Measurements from ENCODE around the gene RYR2.
"Not testable (repeated sequence)": the region's sequence is repeated elsewhere in the genome, so short reads cannot be mapped to it uniquely, and the experiment has no call there.

Gene RYR2

DNA sequence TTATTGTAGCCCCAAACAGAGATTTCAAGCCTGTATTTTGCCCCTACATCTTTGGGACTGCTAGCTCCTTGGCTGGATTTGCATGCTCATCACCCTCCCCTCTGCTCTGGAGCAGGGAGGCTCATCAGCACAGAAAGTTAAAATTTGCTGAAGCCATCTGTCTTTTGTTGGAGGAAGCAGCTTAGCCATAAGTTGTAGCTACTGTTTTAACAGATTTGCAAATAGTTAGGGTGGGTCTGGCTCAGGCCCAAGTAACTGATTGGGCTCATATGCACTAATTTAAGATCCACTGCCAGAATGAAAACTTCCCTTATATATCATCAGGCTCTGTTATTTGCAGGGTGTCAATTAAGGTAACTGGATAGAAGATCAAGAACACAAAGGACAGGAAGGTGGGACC lies 541.8 kb downstream of the RYR2 start:
- DNase-seq = no peak

DNA sequence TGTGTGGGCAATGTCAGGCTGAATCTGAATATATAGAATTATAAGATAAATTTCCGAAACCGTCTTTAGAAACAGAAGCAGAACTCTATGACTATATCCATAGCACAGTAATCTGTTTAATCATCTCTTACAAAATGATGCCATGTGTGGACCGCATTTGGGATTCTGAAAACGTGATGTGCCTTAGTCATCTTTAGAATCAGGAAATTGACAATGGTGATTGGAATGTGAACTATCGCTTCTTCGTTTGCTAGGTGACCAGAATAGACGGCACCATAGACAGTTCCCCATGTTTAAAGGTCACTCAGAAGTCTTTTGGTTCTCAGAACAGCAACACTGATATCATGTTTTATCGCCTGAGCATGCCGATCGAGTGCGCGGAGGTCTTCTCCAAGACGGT lies 548.4 kb downstream of the RYR2 start:
- DNase-seq = peak; percentile 16

- no peak for DNase-seq
Measured at GRCh38 chr1:237591353-237591752, 549.4 kb downstream of the RYR2 start.

DNA sequence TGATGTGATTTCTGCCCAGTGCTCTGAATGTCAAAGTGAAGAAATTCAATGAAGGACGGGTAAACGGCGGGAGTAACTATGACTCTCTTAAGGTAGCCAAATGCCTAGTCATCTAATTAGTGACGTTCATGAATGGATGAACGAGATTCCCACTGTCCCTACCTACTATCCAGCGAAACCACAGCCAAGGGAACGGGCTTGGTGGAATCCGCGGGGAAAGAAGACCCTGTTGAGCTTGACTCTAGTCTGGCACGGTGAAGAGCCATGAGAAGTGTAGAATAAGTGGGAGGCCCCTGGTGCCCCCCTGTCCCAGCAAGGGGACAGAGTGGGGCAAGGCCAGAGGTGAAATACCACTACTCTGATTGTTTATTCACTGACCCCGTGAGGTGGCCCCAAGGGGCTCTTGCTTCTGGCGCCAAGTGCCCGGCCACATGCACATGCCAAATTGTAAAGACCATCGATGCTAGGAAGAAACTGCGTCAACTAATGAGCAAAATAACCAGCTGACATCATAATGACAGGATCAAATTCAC lies 561.1 kb downstream of the RYR2 start:
- DNase-seq = not testable (repeated sequence)

GRCh38 chr1:237608433-237608832 lies 566.4 kb downstream of the RYR2 start:
- DNase-seq = no peak

DNA sequence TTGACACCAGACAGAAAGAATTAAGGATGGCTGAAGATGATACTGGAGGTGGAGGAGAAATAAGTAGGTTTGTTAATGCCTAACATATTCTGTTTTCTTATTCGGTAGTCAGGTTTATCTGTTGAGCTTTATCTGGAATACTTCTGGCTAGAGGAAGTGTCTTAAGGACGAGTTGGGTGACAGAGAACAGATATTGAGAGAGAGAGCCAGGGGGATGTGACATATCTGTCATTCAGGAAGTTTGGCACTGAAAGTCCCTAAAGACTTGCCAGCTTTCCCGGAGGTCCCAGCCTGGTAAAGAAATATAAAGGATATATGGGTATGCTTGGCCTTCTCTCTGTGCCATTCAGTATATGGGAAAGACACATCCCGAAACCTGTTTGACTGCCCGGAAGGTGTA lies 568.2 kb downstream of the RYR2 start:
- DNase-seq = no peak

- DNase-seq = no peak
Measured at GRCh38 chr1:237613984-237614383, 572.0 kb downstream of the RYR2 start.

GRCh38 chr1:237619553-237619952 lies 577.6 kb downstream of the RYR2 start:
- no peak for DNase-seq

DNA sequence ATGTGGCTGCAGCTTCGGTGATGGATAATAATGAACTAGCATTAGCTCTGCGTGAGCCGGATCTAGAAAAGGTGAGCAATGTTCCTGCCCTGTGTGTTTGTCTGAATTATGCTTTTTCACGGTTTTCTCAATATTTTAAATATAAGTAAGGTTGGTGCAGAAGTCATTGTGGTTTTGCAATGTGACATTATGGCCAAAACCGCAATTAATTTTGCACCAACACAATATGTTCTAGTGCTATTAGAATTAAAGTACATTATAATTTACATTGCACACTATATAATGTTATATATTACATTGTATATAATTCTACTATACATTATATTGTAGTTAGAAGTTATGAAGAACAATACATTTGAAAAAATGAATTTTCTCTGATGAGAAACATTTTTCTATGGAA lies 592.9 kb downstream of the RYR2 start:
- no peak for DNase-seq

GRCh38 chr1:237638555-237638954 lies 596.6 kb downstream of the RYR2 start:
- no peak for DNase-seq

DNA sequence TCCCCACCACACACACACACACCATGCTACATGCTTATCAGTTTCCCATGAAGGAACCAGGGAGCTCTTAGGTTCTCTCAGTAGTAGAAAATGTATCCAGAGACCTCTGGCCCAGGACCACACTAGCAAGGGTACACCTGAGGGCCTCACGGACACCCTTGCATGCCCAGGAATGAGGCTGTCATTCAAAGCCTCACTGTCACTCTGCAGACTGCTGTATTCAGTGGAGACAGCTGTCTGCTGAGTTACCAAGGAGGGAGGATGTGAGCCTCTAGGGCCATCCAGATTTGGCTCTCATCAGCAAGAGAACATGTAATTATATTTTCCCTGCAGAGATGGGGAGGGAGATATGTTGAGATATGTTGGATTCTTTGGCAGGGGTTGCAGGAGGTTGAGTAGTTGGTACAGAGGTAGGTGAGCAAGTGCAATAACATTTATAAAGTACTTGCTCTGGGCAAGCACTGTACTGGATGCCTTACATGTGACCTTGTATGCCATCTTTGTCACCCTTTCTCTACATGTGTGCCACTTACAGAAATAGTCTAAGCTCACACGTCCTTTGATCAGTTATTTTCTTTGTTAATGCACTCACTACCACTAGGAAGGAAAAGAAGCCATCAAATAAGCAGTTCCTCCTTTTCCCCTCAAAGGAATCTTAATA lies 598.2 kb downstream of the RYR2 start:
- DNase-seq = no peak

DNA sequence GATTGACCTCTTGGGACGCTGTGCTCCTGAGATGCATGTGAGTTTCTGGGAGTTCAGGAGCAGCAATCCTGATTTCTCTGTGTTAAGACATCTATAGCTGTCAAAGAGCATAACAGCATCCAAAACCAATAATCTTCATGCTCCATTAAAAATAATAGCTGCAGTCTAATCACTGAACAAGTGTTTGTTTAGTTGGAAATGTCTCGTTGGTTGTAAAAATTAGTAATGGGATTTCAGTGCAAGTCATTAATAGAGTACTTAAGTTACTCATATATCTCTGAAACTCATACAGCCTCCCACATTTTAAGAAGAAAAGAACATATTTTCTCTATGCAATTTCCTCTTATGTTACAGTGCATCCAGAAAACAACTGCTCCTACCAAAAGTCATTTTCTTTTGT lies 599.0 kb downstream of the RYR2 start:
- no peak for DNase-seq

- no peak for DNase-seq
Measured at GRCh38 chr1:237650809-237651208, 608.8 kb downstream of the RYR2 start.

DNA sequence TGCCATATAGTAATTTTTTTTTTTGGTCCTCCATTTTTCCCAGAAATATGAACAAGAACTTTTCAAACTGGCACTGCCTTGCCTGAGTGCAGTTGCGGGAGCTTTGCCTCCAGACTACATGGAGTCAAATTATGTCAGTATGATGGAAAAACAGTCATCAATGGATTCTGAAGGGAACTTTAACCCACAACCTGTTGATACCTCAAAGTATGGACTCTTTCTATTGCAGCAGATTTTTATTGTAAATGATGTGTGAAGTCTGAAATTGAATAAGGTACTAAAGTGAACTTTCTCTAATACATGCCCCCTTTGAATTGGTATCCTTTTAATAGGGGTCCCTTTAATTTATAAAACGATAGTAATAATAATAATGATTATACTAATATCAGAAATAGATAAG lies 613.8 kb downstream of the RYR2 start:
- no peak for DNase-seq

- DNase-seq = no peak
Measured at GRCh38 chr1:237664348-237664747, 622.4 kb downstream of the RYR2 start.

DNA sequence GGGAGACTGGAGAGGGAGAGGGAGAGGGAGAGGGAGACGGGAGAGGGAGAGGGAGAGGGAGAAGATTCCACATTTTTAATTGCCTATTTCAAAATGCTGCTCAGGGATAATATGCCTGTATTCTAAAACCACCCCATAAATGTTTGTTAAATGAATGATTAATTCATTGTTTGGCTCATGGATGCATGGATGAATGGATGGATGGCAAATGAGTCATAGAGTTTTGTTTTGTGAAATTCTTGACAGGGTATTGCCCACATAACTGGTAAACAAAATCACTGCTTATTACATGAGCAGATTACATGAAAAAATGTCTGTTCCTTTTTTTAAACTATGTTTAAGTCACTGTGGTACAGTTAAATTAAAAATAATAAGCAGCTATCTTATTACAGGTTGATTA lies 628.3 kb downstream of the RYR2 start:
- DNase-seq = no peak

DNA sequence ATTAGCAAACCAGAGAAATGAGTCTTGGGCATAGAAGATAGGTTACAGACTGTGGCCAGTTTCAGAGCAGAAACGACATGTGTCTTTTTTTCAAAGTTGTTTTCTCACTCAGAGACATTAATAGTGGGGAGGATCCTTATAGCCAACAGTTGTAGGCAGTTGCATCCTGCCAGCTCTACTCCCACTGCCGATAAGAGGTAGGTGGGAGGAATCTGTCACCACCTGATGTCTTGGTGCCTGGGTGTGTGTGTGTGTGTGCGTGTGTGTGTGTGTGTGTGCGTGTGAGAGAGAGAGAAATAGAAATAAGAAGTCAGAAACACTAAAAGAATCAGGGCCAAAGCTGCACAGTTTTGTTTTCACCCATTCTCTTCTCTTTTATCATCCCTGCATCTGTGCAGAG lies 629.3 kb downstream of the RYR2 start:
- DNase-seq = no peak

- DNase-seq = no peak
Measured at GRCh38 chr1:237671935-237672334, 630.0 kb downstream of the RYR2 start.

- DNase-seq = peak; percentile 1
Measured at GRCh38 chr1:237672748-237673147, 630.8 kb downstream of the RYR2 start.

DNA sequence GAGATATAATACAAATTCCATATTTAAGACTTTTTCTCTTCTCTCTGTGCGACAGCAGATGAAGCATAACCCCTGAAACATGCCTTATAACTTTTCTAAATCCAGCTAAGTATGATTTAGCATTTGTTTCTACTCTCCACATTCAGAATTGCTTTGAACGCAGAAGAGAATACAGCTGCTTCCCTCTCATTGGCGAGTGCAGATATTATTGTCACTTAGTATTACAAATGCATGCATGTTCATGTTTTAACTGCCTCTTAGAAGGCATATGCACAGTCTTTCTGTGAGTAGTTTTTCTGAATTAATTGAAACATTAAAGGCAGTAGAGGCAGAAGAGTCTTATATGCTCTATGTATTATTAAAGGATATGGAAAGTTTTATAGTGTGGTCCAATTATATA lies 631.6 kb downstream of the RYR2 start:
- no peak for DNase-seq

- peak; percentile 67 for DNase-seq
Measured at GRCh38 chr1:237677979-237678378, 636.0 kb downstream of the RYR2 start.

- DNase-seq = no peak
Measured at GRCh38 chr1:237679687-237680086, 637.7 kb downstream of the RYR2 start.

DNA sequence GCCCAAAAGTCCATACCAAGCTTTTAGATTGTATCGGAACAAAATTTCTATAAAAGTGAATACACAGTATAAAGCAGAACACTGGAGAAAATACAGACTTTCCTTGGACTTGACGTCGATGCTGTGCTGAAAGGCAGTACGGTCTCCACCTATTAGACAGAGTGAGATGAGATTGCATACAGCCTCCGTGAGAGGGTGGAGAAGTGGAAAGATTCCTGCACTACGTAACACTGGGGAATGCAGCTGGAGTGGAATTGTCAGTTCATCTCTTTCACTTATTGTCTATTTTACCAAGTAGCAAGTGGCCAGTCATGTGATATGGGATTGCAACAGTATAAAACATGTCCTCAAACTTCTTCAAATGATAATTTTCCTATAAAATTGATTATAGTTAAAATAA lies 639.2 kb downstream of the RYR2 start:
- no peak for DNase-seq

GRCh38 chr1:237684236-237684635 lies 642.3 kb downstream of the RYR2 start:
- peak; percentile 49 for DNase-seq

GRCh38 chr1:237685551-237685950 lies 643.6 kb downstream of the RYR2 start:
- DNase-seq = no peak
